ENCODE data around the gene THRAP3. TPM values are rescaled to one million over a fixed set of nuclear protein-coding genes. Genes with fewer than 3 reads are reported as not detected.

The THRAP3 gene
- total and polyA plus RNA-seq, 9 of the 15 experiments (the other 6 are each of a cell fraction or from before 2014, with no cell fraction given): 66.2 to 135 (median 113) TPM

- 30% methylated on average over 6 of the region's 6 CpGs for WGBS (ENCODE audit: insufficient coverage, low coverage, missing lambda C conversion rate)
- Histone ChIP-seq H3K27ac (ENCODE audit: extremely low read depth, low read depth, low read length) (no peak overlapping the region), H3K27me3 (ENCODE audit: control insufficient read depth in 2 of 2, insufficient read depth in 2 of 2, low read length in 2 of 2) (no peaks in the 10 kb centered on the region), H2AFZ (ENCODE audit: low read depth, low read length) (no peak overlapping the region), H4K20me1 (replicated peaks; ENCODE audit: control insufficient read depth, insufficient read depth, low read length) (no peaks in the 10 kb centered on the region), H3K36me3 (ENCODE audit: control insufficient read depth, insufficient read depth, low read length) (no peaks in the 10 kb centered on the region), H3K4me1 (replicated peaks in 1 of 2; ENCODE audit: control insufficient read depth in 2 of 2, insufficient read depth in 2 of 2, low read length in 2 of 2) (peaks cover 7 to 12% of the 10 kb centered on the region in 2 experiments; a peak in 3 of 5 replicates), H3K9me3 (replicated peaks; ENCODE audit: control insufficient read depth, insufficient read depth, low read depth, low read length) (no peaks in the 10 kb centered on the region), H3K9ac (ENCODE audit: insufficient read depth in 1 of 2, low read depth in 2 of 2, low read length in 2 of 2) (no peak overlapping the region), H3K4me2 (ENCODE audit: insufficient read depth, low read length) (no peak overlapping the region), H3K79me2 (ENCODE audit: control insufficient read depth, insufficient read depth, low read length) (no peaks in the 10 kb centered on the region), H3K4me3 (no peak overlapping the region), H3K9me1 (ENCODE audit: control insufficient read depth, insufficient read depth, low read length) (no peaks in the 10 kb centered on the region)
- BruUV-seq (replicated peaks): no TSS peak
- peak; percentile 93 for TF ChIP-seq ZNF121 (CRISPR knock-in tag; conservative IDR thresholded peaks at IDR 0.05)
- no peak for TF ChIP-seq RUNX1 (IDR thresholded peaks at IDR 0.05; ENCODE audit: low read depth)
- TF ChIP-seq CTCF (IDR thresholded peaks at IDR 0.05 in 2 of 3, conservative IDR thresholded peaks at IDR 0.05 in 1 of 3; ENCODE audit: insufficient read depth in 2 of 3, low read depth in 1 of 3, low read length in 3 of 3): peak in 1 of 3 experiments; percentile 19; a peak in 1 of 6 replicates
- TF ChIP-seq CEBPB (tag; IDR thresholded peaks at IDR 0.05): peak; percentile 43
- TF ChIP-seq RAD21 (CRISPR knock-in tag; conservative IDR thresholded peaks at IDR 0.05 in 1 of 2, IDR thresholded peaks at IDR 0.05 in 1 of 2): peak in 1 of 2 experiments; percentile 40; a peak in 2 of 4 replicates
- TF ChIP-seq CHD7 (IDR thresholded peaks at IDR 0.05; ENCODE audit: low read depth, low read length): no peak
- DNase-seq (ENCODE audit: extremely low read depth in 1 of 4, low spot score in 3 of 4): peak in 1 of 4 experiments; percentile 21
- CTCF ChIA-PET (ENCODE audit: low intra/inter-chr PET ratio): interaction anchor here (0.7 to 0.8 kb wide), 2 partner anchors 76 to 79 kb away, joined by 3 to 4 read pairs; no protein-coding TSS in a partner anchor
- POLR2A ChIA-PET: interaction anchor here (0.5 to 4.9 kb wide), 4 partner anchors 8 to 1177 kb away, joined by 3 to 48 read pairs (median 4); partner anchors contain the start of genes THRAP3 and ZMYM6
- intact Hi-C loops (cut with micrococcal nuclease) (no loop called here), in situ Hi-C loops (cut with MboI) (no loop called here)
- 0 out of 3 replicates have a peak, but pooled peaks have one; percentile 14 for ATAC-seq
- FAIRE-seq: no peak
Measured at GRCh38 chr1:36208978-36209703, 15.1 kb upstream of the THRAP3 start.

Data from K562 (cell line).